ENCODE measurements around the gene KIF13A. TPM values are rescaled to one million over a fixed set of nuclear protein-coding genes. Genes with fewer than 3 reads are reported as not detected.

KIF13A gene
- total and polyA plus RNA-seq, 10 of the 15 experiments (the other 5 are each of a cell fraction or from before 2014, with no cell fraction given): 0.02 to 0.26 (median 0.13) TPM; not detected in 2

DNA sequence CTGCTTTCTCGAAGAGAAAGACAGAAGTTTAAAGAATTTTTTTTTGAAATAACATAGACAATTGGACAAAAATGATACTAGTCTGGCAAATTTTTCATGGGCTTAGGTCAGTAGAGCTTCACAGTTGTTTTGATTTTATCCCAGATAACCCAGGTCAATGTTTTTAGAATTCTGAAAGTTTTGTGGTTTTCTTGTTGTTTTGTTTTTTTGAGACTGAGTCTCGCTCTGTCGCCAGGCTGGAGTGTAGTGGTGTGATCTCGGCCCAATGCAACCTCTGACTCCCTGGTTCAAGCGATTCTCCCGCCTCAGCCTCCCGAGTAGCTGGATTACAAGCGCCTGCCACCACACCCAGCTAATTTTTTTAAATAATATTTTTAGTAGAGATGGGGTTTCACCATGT, 22.8 kb downstream of the KIF13A start (continued):
- no peak for TF ChIP-seq SUZ12 (IDR thresholded peaks at IDR 0.05; ENCODE audit: unreplicated experiment)
- TF ChIP-seq GATAD2B (conservative IDR thresholded peaks at IDR 0.05; ENCODE audit: low read depth): no peak
- TF ChIP-seq, protein P1, sequence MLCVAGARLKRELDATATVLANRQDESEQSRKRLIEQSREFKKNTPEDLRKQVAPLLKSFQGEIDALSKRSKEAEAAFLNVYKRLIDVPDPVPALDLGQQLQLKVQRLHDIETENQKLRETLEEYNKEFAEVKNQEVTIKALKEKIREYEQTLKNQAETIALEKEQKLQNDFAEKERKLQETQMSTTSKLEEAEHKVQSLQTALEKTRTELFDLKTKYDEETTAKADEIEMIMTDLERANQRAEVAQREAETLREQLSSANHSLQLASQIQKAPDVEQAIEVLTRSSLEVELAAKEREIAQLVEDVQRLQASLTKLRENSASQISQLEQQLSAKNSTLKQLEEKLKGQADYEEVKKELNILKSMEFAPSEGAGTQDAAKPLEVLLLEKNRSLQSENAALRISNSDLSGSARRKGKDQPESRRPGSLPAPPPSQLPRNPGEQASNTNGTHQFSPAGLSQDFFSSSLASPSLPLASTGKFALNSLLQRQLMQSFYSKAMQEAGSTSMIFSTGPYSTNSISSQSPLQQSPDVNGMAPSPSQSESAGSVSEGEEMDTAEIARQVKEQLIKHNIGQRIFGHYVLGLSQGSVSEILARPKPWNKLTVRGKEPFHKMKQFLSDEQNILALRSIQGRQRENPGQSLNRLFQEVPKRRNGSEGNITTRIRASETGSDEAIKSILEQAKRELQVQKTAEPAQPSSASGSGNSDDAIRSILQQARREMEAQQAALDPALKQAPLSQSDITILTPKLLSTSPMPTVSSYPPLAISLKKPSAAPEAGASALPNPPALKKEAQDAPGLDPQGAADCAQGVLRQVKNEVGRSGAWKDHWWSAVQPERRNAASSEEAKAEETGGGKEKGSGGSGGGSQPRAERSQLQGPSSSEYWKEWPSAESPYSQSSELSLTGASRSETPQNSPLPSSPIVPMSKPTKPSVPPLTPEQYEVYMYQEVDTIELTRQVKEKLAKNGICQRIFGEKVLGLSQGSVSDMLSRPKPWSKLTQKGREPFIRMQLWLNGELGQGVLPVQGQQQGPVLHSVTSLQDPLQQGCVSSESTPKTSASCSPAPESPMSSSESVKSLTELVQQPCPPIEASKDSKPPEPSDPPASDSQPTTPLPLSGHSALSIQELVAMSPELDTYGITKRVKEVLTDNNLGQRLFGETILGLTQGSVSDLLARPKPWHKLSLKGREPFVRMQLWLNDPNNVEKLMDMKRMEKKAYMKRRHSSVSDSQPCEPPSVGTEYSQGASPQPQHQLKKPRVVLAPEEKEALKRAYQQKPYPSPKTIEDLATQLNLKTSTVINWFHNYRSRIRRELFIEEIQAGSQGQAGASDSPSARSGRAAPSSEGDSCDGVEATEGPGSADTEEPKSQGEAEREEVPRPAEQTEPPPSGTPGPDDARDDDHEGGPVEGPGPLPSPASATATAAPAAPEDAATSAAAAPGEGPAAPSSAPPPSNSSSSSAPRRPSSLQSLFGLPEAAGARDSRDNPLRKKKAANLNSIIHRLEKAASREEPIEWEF (IDR thresholded peaks at IDR 0.05; ENCODE audit: insufficient replicate concordance, low read depth, low read length): no peak

DNA sequence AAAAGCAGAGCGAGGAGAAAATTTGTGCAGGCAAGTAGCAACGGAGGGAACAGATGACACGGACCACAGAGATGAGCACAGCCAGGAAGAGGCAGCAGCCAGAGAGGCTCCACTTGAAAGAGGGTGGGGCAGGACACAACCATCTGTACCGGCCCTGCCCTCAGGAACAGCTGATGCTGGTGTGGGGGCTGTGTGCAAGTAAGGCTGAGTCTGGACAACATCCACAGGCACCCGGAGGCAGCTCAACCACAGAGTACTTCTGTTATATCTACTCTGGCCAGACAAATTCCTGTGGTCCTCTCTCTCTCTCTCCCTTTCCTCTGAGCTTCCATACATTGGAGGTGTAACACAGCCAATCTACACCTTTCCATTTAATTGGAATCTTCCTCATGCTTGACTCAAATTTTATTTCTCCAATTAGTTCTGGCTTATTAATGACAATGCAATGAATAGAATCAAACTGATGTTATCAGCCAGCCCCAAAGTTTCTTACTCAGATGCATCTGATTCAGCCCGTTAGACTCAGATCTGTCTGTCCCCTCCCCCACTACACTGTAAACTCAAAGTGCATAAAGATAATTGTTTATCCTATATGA, 24.9 kb downstream of the KIF13A start:
- peaks cover 0 to 2% of the 10 kb centered on the region in 2 experiments; a peak in 2 of 4 replicates for H3K27me3 ChIP-seq (replicated peaks in 1 of 2; ENCODE audit: control insufficient read depth in 2 of 2, insufficient read depth in 2 of 2, low read length in 1 of 2)
- FAIRE-seq (no peak), DNase-seq (ENCODE audit: low read depth, low spot score) (no peak), ATAC-seq (no peak)
- ChIA-PET CTCF (no interaction called here), SMC1A (ENCODE audit: uncharacterized antibody, unreplicated experiment) (no interaction called here), POLR2A (no interaction called here), RAD21 (ENCODE audit: unreplicated experiment) (no interaction called here)
- no peaks in the 10 kb centered on the region for H3K9me3 ChIP-seq (replicated peaks; ENCODE audit: control insufficient read depth, insufficient read depth, low read length)
- no peak overlapping the region for H3K9ac ChIP-seq (ENCODE audit: control insufficient read depth, insufficient read depth, low read length)
- no peaks in the 10 kb centered on the region for H3K4me1 ChIP-seq (ENCODE audit: control insufficient read depth, insufficient read depth, low read length)
- intact Hi-C loops (cut with micrococcal nuclease; ENCODE audit: unreplicated experiment) (no loop called here), in situ Hi-C loops (cut with MboI) (no loop called here)
- H3K27ac ChIP-seq (ENCODE audit: control insufficient read depth, insufficient read depth): no peak overlapping the region
- H3K4me2 ChIP-seq (ENCODE audit: control insufficient read depth, insufficient read depth): no peak overlapping the region
- WGBS (ENCODE audit: insufficient coverage, insufficient replicate concordance, low lambda C conversion rate, missing lambda C conversion rate): 37% methylated on average over 6 of the region's 6 CpGs
- H4K20me1 ChIP-seq (ENCODE audit: control insufficient read depth, insufficient read depth): no peaks in the 10 kb centered on the region
- no peak overlapping the region for H2AFZ ChIP-seq (ENCODE audit: control insufficient read depth, low read depth, low read length)
- H3K4me3 ChIP-seq: no peak overlapping the region
- no peaks in the 10 kb centered on the region for H3K79me2 ChIP-seq (ENCODE audit: control insufficient read depth, insufficient read depth, low read length)
- no peaks in the 10 kb centered on the region for H3K36me3 ChIP-seq (ENCODE audit: control insufficient read depth in 2 of 2, insufficient read depth in 2 of 2, low read length in 1 of 2)
- BruUV-seq (replicated peaks): no TSS peak
- TF ChIP-seq EZH2 (IDR thresholded peaks at IDR 0.05; ENCODE audit: borderline replicate concordance, control insufficient read depth, low read depth, low read length) (no peak), NFYB (IDR thresholded peaks at IDR 0.05; ENCODE audit: insufficient read depth, low read depth, low read length) (no peak), IKZF2 (IDR thresholded peaks at IDR 0.05) (no peak), SMARCA5 (IDR thresholded peaks at IDR 0.05) (no peak), SUZ12 (IDR thresholded peaks at IDR 0.05; ENCODE audit: unreplicated experiment) (no peak), SIN3A (IDR thresholded peaks at IDR 0.05; ENCODE audit: low read depth, low read length) (no peak), FOS (IDR thresholded peaks at IDR 0.05; ENCODE audit: borderline replicate concordance, extremely low read depth, insufficient read length) (no peak), SPI1 (IDR thresholded peaks at IDR 0.05; ENCODE audit: borderline replicate concordance, insufficient read depth, low read depth, low read length) (no peak)
- TF ChIP-seq, protein P2, sequence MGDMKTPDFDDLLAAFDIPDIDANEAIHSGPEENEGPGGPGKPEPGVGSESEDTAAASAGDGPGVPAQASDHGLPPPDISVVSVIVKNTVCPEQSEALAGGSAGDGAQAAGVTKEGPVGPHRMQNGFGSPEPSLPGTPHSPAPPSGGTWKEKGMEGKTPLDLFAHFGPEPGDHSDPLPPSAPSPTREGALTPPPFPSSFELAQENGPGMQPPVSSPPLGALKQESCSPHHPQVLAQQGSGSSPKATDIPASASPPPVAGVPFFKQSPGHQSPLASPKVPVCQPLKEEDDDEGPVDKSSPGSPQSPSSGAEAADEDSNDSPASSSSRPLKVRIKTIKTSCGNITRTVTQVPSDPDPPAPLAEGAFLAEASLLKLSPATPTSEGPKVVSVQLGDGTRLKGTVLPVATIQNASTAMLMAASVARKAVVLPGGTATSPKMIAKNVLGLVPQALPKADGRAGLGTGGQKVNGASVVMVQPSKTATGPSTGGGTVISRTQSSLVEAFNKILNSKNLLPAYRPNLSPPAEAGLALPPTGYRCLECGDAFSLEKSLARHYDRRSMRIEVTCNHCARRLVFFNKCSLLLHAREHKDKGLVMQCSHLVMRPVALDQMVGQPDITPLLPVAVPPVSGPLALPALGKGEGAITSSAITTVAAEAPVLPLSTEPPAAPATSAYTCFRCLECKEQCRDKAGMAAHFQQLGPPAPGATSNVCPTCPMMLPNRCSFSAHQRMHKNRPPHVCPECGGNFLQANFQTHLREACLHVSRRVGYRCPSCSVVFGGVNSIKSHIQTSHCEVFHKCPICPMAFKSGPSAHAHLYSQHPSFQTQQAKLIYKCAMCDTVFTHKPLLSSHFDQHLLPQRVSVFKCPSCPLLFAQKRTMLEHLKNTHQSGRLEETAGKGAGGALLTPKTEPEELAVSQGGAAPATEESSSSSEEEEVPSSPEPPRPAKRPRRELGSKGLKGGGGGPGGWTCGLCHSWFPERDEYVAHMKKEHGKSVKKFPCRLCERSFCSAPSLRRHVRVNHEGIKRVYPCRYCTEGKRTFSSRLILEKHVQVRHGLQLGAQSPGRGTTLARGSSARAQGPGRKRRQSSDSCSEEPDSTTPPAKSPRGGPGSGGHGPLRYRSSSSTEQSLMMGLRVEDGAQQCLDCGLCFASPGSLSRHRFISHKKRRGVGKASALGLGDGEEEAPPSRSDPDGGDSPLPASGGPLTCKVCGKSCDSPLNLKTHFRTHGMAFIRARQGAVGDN (IDR thresholded peaks at IDR 0.05): no peak
- TF ChIP-seq, protein P3, sequence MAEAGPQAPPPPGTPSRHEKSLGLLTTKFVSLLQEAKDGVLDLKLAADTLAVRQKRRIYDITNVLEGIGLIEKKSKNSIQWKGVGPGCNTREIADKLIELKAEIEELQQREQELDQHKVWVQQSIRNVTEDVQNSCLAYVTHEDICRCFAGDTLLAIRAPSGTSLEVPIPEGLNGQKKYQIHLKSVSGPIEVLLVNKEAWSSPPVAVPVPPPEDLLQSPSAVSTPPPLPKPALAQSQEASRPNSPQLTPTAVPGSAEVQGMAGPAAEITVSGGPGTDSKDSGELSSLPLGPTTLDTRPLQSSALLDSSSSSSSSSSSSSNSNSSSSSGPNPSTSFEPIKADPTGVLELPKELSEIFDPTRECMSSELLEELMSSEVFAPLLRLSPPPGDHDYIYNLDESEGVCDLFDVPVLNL (IDR thresholded peaks at IDR 0.05; ENCODE audit: low read depth, low read length): no peak

Measured in GM12878 (cell line).